GM19193 (cell line): ENCODE data around the gene DAAM1.

Experiments
- POLR2A ChIP-seq: IDR thresholded peaks from 4 replicates; pipeline ENCODE4 v1.6.1; 2011; ENCODE audit not compliant: insufficient read depth, insufficient read length; ENCODE audit errors: extremely low read depth

DAAM1 gene

DNA sequence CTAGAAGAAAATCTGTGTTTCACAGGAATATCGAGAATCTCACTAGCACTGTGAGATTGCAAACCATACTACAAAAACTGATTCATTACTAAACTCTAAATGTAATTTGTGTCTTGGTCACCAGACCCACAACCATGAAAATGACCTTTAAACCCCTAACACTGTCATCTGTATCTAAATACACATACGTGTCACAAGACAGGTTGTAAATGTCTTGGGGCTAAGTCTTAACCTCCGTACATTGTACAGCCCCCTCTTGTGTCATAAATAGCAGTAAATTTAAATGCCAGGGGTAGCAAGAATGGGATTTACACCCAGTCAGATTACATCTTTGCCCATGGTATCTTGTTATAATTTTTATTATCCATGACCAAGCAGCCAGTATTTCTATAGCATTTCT is 159.4 kb downstream of the DAAM1 start:
- TF ChIP-seq POLR2A: no peak

DNA sequence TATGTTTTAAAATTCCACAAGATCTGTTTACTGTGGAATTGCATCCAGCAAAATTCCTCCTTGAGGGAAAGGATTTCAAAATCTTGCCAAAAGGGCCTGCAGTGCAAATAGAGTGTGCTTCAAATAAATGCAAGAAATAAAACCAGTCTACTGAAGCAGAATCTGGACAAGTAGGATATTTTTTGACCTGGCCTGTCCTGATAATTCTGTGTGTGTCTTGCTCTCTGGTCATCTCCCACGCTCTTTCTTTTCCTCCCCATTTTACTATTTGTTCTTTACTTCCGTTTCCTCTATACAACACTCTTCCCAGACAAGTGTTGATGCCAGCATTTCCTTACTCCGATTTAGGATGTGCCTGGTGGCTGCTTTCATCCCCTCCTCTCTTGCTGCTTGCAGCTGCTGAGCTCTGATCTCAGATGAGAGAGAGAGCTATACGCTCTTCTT is 160.8 kb downstream of the DAAM1 start:
- no peak for TF ChIP-seq POLR2A

DNA sequence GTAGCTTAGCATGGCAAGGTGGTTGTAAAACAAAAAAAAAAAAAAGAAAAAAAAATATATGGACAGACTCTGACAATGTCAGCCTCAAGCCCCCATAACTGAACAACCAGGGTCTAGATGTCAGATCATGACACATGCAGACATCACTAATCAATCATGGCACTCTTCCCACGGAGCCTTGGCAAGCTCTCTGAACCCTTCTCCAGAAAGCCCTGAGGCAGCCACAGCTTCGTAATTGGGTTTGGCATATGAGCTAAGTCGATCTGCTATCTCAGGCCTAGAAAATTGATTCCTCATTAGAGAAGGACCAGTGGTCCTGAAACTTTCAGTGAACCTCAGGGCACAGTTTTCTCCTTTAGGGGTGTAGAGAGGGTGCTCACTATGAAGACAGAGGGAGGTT is 164.5 kb downstream of the DAAM1 start:
- no peak for TF ChIP-seq POLR2A

DNA sequence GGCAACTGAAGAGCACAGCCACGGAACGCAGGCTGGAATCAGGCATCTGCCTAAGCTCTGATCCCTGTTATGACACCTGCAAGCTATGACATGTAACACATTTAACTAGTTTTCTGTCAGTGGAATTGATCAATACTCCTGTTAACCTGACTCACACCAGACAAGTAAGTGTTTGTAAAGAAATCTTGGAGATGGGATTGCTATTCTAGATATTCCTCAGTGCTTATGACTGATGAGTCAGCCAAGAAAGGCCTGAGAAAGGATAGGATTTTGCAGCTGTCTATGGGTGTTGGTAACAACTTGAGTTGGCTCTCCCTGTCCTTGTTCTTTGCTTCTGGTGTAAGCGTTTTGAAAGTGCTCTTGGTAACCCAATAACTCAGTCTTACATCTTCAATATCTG is 166.2 kb downstream of the DAAM1 start:
- no peak for TF ChIP-seq POLR2A

DNA sequence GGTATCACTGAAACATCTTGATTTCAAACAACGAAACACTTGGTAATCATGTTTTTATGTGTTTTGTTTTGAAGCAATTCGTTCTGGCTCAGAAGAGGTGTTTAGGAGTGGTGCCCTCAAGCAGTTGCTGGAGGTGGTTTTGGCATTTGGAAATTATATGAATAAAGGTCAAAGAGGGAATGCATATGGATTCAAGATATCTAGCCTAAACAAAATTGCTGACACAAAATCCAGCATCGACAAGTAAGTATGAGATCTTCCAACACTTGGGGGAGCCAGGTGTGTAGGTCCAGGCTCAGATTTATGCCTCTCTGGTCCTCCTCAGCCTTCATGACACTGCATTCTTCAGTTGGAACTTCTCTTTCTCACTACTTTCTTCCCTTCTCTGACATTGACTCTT is 166.6 kb downstream of the DAAM1 start:
- no peak for TF ChIP-seq POLR2A

DNA sequence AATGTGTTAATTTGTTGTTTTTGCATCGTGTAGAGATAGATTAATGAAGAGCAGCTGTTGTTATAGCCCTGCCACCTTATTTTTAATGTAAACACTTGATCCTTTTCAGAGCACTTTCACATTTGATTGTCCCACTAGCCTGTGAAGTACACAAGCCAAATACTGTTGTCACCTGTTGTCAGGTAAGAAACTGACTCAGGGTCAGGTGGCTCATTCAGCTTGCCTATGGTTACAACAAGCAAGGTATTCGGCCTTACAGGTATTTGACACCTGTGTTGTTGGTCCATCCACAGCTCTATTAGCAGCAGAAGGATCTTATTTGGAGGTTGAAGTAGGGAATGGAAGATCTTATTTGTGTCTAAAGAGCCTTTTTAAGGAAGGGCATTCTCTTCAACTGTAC is 167.8 kb downstream of the DAAM1 start:
- TF ChIP-seq POLR2A: no peak

DNA sequence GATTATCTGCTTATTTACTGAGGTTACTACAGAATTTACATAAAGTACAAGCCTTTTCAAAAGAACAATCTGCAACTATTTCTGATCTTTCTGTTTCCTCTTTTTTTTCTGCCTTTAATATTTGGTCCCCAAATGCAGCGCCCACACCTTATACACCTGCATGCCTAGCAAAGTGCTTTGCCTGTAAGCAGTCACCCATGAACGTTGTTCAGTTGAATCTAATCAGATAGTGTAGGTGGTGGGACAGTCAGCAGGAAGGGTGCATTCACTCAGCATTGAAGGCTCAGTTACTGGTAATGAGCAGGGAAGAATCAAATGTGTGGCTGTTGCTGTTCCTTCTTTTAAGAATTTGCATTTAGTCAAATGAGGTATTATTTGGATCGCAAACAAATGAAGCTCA is 168.3 kb downstream of the DAAM1 start:
- no peak for TF ChIP-seq POLR2A

DNA sequence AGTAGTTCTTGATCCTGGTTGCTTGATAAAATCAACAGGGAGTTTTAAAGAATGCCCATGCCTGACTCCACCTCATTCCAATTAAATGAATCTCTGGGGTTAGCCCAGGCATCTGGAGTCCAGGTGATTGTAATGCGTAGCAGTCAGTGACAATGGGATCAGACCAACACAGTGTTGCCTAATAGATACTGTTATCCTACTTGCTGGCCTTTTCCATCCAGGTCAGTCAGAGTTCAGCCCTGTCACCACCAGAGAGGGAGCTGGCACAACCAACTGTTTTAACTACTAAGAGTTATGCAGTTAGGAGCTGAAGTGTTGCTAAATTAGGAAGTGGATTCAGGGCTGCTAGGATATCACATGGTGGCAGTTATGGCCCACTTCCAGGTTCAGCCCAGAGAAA is 169.6 kb downstream of the DAAM1 start:
- no peak for TF ChIP-seq POLR2A

DNA sequence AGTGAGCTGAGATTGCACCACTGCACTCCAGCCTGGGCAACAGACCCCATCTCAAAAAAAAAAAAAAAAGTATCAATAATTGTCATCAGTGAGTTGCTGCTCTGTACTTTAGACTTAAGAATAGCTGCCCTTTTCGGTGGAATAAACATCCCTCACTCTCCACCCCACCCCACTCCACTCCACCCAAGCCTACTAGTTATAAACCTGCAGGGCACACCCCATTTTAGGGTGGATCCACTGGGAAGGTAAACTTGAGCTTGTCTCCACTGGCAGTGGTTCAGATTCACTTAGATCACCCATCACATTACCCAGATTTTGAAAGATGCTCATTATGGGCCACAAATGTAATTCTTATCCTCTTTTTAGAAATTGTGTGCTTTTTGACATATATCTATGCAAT is 170.3 kb downstream of the DAAM1 start:
- TF ChIP-seq POLR2A: no peak

DNA sequence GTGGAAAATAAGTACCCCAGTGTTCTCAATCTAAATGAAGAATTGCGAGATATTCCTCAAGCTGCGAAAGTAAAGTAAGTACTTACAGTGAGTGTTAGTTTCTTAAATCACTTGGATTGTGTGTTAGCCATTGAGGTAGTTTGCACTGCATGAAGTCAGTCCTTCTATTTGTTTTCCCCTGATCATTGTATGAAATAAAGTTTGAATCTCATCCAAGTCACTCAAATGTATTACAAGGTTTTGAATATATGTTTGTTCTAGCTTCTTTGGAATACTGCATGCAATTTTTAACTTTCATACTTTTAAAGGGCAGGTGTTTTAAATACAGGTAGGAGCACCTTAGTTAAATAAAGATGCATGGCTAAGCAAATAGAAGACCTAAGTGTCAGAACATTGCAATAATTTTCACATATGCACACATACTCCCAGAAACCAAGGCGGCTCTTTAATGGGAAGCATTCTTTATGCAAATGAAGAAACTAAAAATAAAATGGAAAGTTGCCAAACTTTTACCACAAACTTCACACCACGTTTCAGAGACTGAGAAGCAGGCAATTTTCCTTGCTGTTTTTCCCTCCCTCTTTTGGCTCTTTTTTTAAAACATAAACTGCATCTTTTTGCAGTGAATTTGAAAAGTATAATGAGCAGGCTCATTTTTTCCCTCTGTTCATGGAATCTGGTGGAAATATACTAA is 171.1 kb downstream of the DAAM1 start:
- no peak for TF ChIP-seq POLR2A

DNA sequence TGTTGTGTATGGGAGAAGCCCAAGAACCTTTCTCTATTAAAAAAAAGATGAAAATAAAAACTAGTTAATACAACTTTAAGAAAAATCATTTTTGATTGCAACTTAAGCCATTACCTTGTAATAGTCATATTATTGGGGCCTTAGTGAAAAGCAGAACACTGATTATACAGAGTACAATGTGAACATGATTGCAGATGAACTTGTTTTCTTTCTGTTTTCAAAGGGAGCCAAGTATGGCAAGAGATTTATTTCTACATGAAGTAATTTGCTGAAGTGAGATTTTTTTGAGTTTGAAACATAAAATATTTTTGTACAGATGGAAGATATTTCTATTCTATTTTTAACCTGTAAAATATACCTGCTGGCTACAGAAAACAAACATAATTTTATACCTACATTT is 171.8 kb downstream of the DAAM1 start:
- TF ChIP-seq POLR2A: no peak

DNA sequence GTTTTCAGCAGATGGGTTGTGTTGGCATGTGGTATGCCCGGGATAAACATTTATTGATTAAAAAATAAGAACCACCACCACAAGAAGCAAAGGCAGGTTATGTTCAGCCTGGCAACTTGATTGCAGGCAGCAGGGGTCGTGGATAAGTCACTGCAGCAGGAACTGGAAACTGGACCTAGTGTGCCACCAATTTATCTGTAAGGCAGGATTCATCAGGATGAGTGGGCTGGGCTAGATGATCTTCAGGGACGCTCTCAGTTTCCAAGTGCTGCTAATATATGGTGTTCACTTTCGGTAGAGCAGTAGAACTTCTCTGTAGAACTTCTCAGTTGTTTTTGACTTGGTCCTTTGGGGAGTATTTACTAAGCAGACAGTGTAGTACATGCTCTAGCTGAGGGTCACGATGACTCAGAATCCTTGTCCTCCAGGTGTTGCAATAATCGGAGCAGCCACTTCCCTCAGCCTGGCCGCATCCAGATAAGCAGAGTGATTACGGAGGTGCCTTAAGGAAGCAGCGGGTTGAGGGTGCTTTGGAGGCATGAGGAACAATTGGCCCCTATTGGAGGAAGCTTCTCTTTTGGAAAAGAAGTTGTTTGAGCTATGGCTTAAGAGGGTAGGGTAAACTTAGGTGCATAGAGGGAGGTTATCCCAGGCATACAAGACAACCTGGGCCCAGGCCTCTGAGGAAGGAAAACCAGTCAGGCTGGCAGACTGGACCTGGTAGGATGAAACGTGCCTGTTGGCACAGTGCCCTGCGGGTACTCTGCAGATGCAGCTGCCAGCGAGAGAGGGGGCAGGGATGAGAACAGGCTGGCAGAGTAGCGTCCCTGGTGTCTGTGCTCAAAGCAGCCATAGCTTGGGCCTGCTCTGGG is 172.7 kb downstream of the DAAM1 start:
- TF ChIP-seq POLR2A: no peak

DNA sequence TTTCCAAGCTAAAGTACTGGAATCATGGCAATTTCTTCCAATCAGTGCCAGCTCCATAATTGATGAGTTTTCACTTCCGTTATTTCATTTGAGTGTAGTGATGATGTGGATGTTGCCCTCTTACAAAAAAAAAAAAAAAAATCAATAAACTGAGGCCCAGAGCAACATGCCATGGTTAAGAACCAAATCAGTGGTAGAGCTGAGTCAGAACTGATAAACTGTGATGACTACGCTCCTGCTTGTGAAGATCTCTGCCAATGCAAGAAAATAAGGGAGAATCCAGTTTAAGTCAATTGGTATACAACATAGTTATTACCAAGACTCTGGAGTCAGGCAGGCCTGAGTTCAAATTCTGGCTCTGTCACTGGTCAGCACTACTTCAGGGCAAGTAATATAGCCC is 174.0 kb downstream of the DAAM1 start:
- no peak for TF ChIP-seq POLR2A

DNA sequence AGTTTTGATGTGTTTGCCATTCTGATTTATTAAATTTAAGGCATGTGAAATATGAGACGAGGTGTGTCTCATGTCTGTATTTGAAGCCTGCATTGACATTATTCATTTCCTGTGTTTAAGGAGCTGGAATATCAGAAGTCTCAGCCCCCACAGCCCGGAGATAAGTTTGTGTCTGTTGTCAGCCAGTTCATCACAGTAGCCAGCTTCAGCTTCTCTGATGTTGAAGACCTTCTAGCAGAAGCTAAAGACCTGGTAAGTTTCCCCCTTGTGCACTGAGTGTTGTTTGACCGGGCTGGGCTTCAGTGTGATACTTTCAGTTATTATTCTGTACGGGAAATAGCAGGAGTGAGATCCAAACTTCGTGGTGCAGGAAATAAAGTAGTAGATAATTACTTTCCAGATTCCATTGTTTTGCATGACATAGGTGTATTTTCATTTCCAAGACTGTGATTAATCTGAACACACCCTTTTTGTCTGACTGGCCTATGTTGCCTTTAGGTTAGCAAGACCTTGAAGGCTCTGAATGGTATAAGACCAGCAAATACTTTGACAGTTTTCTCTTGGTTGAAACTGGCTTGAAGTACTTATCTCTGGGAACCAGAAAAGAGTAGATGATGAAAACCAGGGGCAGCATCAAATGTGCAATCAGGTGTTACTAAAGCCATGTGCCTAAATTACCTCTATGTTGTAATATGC is 175.2 kb downstream of the DAAM1 start:
- TF ChIP-seq POLR2A: no peak

DNA sequence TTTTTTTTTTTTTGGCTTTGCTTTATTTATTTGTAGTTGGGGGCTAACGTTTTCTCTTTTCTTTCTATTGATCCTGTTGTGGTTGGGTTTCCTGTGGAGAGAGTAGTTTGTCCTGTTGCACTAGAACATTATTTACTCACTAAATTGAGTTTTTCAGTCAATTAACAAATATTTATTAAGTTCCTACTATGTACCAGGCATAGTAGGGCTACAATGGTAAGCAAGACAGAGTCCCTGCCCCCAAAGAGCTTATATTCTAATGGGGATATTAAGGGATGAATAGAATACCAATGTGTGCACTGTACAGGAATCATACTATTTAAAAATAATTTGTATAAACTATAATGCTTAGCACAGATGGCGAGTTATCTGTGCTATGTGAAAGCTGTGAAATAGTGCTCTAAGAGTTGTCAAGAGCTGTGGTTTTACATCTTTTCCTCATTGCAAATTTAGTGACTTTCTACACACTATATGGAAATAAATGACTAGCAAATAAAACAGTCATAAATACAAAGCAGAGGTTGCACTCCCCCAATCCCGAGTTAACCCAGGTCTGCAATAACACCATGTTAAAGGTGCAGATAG is 181.8 kb downstream of the DAAM1 start:
- TF ChIP-seq POLR2A: no peak
